Keratinocyte (primary cell): Measurements from ENCODE around the gene PRKD2.

Experiments used
- CTCF ChIP-seq, 3 experiments: IDR thresholded peaks in 1 of 3; conservative IDR thresholded peaks in 1 of 3; optimal IDR thresholded peaks in 1 of 3; 2 replicates in 2 of 3; 3 replicates in 1 of 3; pipeline versions ENCODE3 to v1.5.1; 2011; ENCODE audit warnings: low read length in 3 of 3, mild to moderate bottlenecking in 3 of 3, moderate library complexity in 2 of 3, control low read depth in 1 of 3, inconsistent platforms in 1 of 3; ENCODE audit not compliant: insufficient read depth in 2 of 3; ENCODE audit errors: extremely low read depth in 1 of 3
- EZH2 ChIP-seq: IDR thresholded peaks from one replicate; pipeline ENCODE4 v1.6.1; 2012; ENCODE audit warnings: inconsistent platforms, mild to moderate bottlenecking, low read length, moderate library complexity

- TF ChIP-seq CTCF (optimal IDR thresholded peaks at IDR 0.05 in 1 of 3, IDR thresholded peaks at IDR 0.05 in 1 of 3, conservative IDR thresholded peaks at IDR 0.05 in 1 of 3; ENCODE audit: extremely low read depth in 1 of 3, insufficient read depth in 2 of 3, low read length in 3 of 3) (no peak), EZH2 (no peak)
Observed at GRCh38 chr19:46687438-46688145, 29.3 kb downstream of the PRKD2 start.
